NCI-H1417 (cell line): Measurements from ENCODE around the gene FOCAD.

ENCODE experiments used
- DNase-seq, 3 experiments: peaks; one replicate each; lab custom pipeline; 2025; lab: John Stamatoyannopoulos, UW

FOCAD gene

GRCh38 chr9:20788526-20789451 lies 104.7 kb downstream of the FOCAD start:
- peak in 1 of 3 experiments; percentile 17 for DNase-seq

GRCh38 chr9:20790721-20791120 lies 106.7 kb downstream of the FOCAD start:
- DNase-seq, result no peak

GRCh38 chr9:20791682-20792081 lies 107.6 kb downstream of the FOCAD start:
- DNase-seq, result no peak

GRCh38 chr9:20804489-20805250 lies 120.6 kb downstream of the FOCAD start:
- no peak for DNase-seq

- peak; percentile 8 to 77 (median 16) for DNase-seq
Measured at GRCh38 chr9:20805766-20806165, 121.7 kb downstream of the FOCAD start.

GRCh38 chr9:20808002-20808401 lies 123.9 kb downstream of the FOCAD start:
- no peak for DNase-seq

GRCh38 chr9:20811872-20812271 lies 127.8 kb downstream of the FOCAD start:
- no peak for DNase-seq

GRCh38 chr9:20815923-20816703 lies 132.1 kb downstream of the FOCAD start:
- no peak for DNase-seq

GRCh38 chr9:20823051-20823450 lies 139.0 kb downstream of the FOCAD start:
- DNase-seq, result no peak

GRCh38 chr9:20831028-20831427 lies 147.0 kb downstream of the FOCAD start:
- no peak for DNase-seq

GRCh38 chr9:20832775-20833174 lies 148.7 kb downstream of the FOCAD start:
- DNase-seq, result no peak

GRCh38 chr9:20835377-20836286 lies 151.6 kb downstream of the FOCAD start:
- peak in 1 of 3 experiments; percentile 5 for DNase-seq

- DNase-seq, result no peak
Measured at GRCh38 chr9:20837166-20837565, 153.1 kb downstream of the FOCAD start.

GRCh38 chr9:20838218-20838617 lies 154.2 kb downstream of the FOCAD start:
- no peak for DNase-seq

- DNase-seq, result no peak
Measured at GRCh38 chr9:20844916-20845315, 160.9 kb downstream of the FOCAD start.

- no peak for DNase-seq
Measured at GRCh38 chr9:20848490-20848889, 164.4 kb downstream of the FOCAD start.

- DNase-seq, result peak in 1 of 3 experiments; percentile 12
Measured at GRCh38 chr9:20853866-20854265, 169.8 kb downstream of the FOCAD start.

- DNase-seq, result peak in 1 of 3 experiments; percentile 2
Measured at GRCh38 chr9:20854444-20854843, 170.4 kb downstream of the FOCAD start.

- no peak for DNase-seq
Measured at GRCh38 chr9:20863945-20864344, 179.9 kb downstream of the FOCAD start.

- DNase-seq, result no peak
Measured at GRCh38 chr9:20865347-20865746, 181.3 kb downstream of the FOCAD start.

- no peak for DNase-seq
Measured at GRCh38 chr9:20870115-20870514, 186.1 kb downstream of the FOCAD start.
